C4-2B (cell line): ENCODE measurements around the gene ME3.

Experiments used
- H3K27ac ChIP-seq: fragments of 450-650 bp; 2 replicates; pipeline ENCODE4 v1.5.1; 2017
- ZFX ChIP-seq: fragments of 450-650 bp; IDR thresholded peaks from 2 replicates; pipeline ENCODE4 v1.6.1; 2017
- TF ChIP-seq, protein P1 (sequence below): fragments of 450-650 bp; conservative IDR thresholded peaks from 2 replicates; pipeline ENCODE4 v1.5.1; 2017; ENCODE audit warnings: mild to moderate bottlenecking

Gene ME3

DNA sequence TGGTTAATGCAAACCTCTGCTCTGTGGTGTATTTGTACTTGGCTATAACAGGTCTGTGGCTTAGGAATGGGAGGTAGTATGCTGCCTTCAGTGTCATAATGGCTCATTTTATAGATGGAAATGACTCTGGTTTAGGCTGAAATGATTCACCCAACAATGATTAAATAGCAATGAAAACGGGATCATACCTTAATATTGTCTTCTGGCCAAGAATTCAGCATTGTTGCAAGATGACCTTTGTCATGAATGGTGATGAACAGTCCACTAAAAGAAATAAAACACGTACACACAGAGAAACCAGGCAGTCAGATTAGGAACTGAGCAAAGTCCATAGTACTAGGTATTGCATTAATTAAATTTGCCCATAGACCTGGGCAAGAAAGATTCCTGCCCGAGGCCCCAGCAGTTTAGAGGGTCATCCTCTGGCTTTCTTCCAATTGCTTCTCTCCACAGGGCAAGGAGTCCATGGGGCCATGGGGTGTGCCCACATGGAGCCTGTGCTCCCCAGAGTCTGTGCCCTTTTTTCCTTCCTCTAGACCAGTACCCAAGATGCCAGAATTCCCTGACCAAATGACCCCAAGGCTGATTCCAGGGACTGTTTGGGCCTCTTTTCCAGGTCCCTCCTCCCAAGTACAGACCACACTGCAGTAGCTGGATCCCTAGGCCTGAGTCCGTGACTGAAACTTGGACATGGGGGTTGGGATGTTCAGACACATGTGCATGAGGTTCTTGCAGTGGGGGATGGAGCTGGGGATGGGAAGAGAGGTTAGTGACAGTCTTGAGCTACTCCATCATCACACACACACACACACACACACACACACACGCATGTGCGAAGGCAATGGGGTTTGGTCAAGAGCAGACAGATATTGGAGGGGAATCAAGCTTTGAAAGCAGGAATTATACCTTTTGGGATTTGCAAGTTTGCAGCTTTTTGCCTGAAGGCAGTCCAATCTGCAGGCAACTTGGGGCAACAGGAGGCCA is 163.5 kb downstream of the ME3 start:
- TF ChIP-seq ZFX: no peak
- TF ChIP-seq, protein P1, sequence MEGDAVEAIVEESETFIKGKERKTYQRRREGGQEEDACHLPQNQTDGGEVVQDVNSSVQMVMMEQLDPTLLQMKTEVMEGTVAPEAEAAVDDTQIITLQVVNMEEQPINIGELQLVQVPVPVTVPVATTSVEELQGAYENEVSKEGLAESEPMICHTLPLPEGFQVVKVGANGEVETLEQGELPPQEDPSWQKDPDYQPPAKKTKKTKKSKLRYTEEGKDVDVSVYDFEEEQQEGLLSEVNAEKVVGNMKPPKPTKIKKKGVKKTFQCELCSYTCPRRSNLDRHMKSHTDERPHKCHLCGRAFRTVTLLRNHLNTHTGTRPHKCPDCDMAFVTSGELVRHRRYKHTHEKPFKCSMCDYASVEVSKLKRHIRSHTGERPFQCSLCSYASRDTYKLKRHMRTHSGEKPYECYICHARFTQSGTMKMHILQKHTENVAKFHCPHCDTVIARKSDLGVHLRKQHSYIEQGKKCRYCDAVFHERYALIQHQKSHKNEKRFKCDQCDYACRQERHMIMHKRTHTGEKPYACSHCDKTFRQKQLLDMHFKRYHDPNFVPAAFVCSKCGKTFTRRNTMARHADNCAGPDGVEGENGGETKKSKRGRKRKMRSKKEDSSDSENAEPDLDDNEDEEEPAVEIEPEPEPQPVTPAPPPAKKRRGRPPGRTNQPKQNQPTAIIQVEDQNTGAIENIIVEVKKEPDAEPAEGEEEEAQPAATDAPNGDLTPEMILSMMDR: no peak
- no peak overlapping the region for H3K27ac ChIP-seq

DNA sequence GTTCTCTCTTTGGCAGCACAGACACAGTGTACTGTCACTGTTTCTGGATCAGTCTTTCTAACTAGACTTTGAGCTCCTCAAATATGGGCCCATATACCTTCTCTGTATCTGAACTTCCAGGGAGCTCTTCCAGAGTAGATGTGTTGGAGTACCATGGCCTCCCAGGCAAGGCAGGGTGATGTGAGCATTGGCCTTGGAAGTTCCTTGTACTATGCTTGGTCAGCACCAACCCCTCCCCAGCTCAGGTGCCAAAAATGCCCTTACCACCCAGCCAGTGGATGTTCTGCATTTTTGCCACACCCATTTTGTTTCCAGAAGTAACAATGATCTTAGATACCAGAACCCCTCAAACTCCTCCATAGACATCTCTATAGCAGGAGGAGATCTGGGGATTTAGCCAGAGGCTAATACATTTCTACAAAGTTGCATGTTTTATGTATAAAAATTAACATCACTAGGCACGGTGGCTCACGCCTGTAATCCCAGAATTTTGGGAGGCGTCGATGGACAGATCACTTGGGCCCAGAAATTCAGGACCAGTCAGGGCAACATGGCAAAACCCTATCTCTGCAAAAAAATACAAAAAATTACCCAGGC is 165.1 kb downstream of the ME3 start:
- TF ChIP-seq, protein P1: no peak
- no peak overlapping the region for H3K27ac ChIP-seq

DNA sequence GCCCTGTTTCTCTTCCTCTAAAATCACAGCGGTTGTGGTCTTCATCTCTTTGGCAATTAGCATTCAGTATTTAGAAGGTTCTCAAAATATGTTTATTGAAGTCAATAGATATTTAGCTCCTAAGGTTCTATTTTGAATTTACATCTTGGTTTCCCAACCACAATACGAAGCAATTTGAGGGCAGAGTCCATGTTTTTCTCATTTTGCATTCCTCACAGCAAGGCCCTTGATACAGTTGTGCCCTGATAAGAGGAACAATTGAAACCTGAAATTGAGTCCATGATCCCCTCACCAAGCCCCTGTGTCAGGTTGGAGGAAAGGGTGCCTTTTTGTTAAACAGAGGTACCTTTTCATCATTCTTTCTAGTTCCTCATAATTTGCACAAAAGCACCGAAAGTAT is 166.2 kb downstream of the ME3 start:
- no peak overlapping the region for H3K27ac ChIP-seq
- TF ChIP-seq, protein P1: no peak
- no peak for TF ChIP-seq ZFX

DNA sequence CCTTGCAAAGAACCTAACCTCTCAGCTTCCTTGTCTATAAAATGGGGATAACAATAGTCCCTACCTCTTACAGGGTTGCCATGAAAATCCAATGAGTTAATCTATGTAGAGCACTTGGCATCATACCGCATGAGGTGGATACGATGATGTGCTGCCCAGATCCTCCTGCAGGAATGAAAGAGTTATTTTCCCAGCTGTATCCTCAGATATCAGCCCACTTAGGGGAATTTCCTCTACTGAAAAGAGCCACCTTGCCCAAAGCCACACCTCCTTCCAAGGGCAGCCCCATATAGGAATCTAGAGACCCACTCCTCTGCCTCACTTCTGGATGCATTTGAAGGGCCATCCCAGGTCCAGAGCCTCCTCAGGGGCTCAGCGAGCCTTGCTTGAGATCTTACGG is 169.3 kb downstream of the ME3 start:
- TF ChIP-seq, protein P1: no peak
- no peak for TF ChIP-seq ZFX
- no peak overlapping the region for H3K27ac ChIP-seq

DNA sequence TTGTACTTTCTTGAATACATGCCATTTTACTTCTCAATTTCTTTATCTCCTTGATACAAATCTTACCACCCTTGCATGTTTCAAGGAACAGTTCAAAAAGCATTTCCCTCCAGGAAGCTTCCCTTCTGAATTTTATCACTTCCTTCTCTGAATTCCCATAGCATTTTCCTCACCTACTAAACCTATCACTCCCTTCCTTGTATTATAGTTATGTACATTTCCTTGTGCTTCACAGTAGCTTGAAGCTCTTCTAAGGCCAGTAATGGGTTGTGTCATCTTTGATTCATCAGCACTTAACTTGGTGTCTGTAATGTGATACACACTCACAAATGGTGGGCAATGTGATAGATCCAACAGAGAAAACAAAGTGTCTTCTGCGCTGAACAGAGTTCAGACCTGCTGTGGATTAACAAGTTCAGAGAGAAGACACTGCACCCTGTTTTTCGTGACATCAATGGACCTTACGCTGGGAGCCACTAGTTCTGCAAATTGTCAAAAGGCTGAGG is 170.2 kb downstream of the ME3 start:
- no peak for TF ChIP-seq ZFX
- TF ChIP-seq, protein P1: no peak
- H3K27ac ChIP-seq: no peak overlapping the region

DNA sequence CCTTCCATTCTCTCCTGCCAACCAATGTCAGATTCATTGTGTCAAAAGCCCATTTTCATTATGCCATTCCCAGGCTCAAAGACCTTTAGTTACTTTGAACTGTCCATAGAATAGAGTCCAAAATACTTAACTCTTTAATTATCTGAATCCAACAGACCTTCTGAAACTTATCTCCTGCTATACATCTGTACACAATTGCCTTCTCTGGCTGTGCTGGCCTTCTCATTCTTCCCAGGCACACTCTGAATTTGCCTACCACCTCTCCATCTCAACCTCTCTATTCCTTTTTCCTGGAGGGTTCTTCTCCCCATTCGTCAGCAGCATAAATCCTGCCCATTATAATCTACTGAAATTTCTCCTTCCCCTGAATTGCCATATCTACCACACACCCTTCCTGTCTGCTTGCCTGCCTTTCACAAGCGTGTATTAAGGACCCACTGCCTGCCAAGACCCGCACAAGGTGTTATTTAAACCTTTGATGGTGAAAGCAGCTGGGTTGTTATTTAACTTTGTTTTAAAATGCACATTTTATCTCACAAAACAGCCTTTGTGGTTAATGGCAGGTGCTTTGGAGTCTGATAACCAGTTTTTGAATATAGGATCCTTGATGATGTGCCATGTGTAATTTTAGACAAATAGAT is 171.8 kb downstream of the ME3 start:
- H3K27ac ChIP-seq: peak overlapping the region; percentile 42
- TF ChIP-seq, protein P1: no peak
- no peak for TF ChIP-seq ZFX
